Peyer's patch (tissue), 4 donors: ENCODE results near the gene HP1BP3.

Source experiments
- CTCF ChIP-seq, 6 experiments: fragments of 450-650 bp in 4 of 6; fragments of 200-600 bp in 2 of 6; sonication (generic) in 1 of 6; IDR thresholded peaks; one replicate each; pipeline ENCODE4 v1.5.1; 2017 to 2019; ENCODE audit warnings: antibody characterized with exemption in 6 of 6, mild to moderate bottlenecking in 3 of 6, moderate library complexity in 1 of 6
- POLR2A ChIP-seq, 2 donors: fragments of 450-650 bp; IDR thresholded peaks; one replicate each; pipeline ENCODE4 v1.5.1; 2017; ENCODE audit warnings: antibody characterized with exemption in 2 of 2, mild to moderate bottlenecking in 2 of 2, moderate library complexity in 2 of 2

DNA sequence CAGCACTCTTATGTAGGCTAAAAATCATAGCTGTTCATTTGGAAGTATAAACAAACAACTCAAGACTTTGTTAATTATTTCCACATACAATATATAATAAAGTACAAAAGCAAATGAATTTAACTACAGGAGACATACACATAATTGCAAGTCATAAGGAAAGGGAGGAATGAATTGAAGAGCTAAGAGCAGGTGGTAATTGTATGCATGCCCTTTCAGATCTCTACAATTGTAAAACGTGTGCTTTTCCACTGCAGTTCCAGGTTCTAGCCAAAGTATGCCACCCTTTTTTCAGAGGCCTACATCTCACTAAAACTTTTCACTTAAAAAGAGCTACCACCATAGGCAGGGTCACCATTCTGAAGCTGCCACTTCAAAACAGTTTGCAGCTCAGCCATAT lies 42.8 kb upstream of the HP1BP3 start:
- TF ChIP-seq CTCF (IDR thresholded peaks at IDR 0.05) (no peak), POLR2A (IDR thresholded peaks at IDR 0.05) (no peak)
